Measurements from ENCODE around the gene KIF6.
"Not testable (repeated sequence)": the region's sequence is repeated elsewhere in the genome, so short reads cannot be mapped to it uniquely, and the experiment has no call there.

KIF6 gene

DNA sequence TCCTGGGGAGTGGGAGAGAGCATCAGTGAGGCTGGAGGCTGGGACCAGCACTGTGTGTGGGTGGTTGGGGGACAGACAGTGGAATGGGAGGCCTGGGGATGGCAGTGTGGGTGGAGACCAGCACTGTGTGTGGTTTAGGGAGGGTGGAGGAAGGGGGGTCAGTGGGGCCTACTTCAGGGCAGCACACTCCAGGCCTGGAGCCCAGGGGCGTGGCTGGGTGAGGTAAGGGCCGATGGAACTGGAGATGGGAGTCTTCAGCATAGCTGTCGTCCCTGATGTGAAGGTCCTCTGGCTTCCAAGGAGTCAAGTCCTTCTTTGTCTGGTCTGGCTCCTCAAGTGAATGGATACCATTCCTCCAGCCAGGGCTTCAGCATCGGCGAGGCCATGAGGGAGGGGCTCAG is 429.6 kb downstream of the KIF6 start:
- DNase-seq (ENCODE audit: low spot score), result no peak
- no peak for TF ChIP-seq CTCF (IDR thresholded peaks at IDR 0.05; ENCODE audit: extremely low read depth, insufficient read depth, missing control alignments)
- in situ Hi-C loops (cut with MboI; ENCODE audit: low pct_unique_long_range_greater_than_20kb, low sequenced_read_pairs, unreplicated experiment), result no loop called here

GRCh38 chr6:39294899-39295298 is 430.3 kb downstream of the KIF6 start:
- in situ Hi-C loops (cut with MboI; ENCODE audit: low pct_unique_long_range_greater_than_20kb, low sequenced_read_pairs, unreplicated experiment), result no loop called here
- DNase-seq (ENCODE audit: low spot score), result no peak
- TF ChIP-seq CTCF (IDR thresholded peaks at IDR 0.05; ENCODE audit: extremely low read depth, insufficient read depth, missing control alignments), result no peak

DNA sequence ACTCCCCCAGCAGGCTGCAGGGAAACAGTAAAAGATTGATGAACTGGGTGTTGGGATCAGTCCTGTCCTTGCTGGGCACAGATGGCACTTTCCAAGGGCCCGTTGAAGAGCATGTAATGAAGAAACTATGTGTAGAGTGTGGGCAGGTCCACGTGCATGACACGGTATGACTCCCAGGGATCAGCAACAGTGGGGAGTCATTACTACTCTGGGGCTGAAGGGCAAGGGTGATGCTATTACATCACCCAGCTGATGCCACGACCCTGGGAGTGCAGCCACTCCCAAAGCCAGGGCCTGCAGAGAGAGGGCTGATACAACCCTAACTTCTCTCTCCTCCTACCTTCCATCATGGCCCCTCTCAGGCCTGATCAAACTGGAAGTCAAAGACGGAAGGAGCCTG is 431.1 kb downstream of the KIF6 start:
- in situ Hi-C loops (cut with MboI; ENCODE audit: low pct_unique_long_range_greater_than_20kb, low sequenced_read_pairs, unreplicated experiment), result no loop called here
- TF ChIP-seq CTCF (IDR thresholded peaks at IDR 0.05; ENCODE audit: extremely low read depth, insufficient read depth, missing control alignments), result no peak
- no peak for DNase-seq (ENCODE audit: low spot score)

DNA sequence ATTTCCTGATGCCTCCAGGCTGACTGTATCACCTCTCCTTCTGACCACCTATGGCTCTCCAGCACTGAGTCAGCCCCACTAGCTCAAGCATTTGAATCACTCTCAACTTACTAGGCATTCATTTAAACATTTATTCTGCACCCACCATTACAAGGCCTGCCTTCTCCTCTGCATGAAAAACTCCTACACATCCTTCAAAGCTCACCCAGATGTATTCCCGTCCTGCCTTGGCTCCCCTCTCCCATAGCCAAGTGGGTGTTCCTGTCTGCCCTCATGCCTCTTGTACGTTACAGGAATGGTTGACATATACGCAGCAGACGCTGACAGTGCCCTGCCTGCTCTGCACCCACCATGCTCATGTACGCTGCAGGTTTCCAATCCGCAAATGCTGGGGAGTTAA is 432.6 kb downstream of the KIF6 start:
- in situ Hi-C loops (cut with MboI; ENCODE audit: low pct_unique_long_range_greater_than_20kb, low sequenced_read_pairs, unreplicated experiment), result no loop called here
- TF ChIP-seq CTCF (IDR thresholded peaks at IDR 0.05; ENCODE audit: extremely low read depth, insufficient read depth, missing control alignments), result no peak
- no peak for DNase-seq (ENCODE audit: low spot score)

DNA sequence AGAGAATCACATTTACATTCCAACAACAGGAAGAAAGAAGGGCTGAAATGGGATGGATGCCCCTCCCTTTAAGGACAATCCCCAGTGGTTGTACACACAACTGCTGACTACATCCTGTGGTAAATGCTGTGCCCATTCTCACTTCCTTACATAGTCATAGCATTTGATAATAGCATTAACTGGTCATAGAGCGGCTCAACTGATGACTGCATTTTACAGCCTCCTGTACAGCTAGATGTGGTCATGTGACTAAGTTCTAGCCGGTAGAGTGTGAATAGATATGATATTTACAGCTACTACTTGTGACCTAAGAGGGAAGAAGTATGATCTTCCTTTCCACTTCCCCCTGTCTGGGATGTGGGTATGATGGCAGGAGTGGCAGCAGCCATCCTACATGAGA is 435.7 kb downstream of the KIF6 start:
- no peak for TF ChIP-seq CTCF (IDR thresholded peaks at IDR 0.05; ENCODE audit: extremely low read depth, insufficient read depth, missing control alignments)
- DNase-seq (ENCODE audit: low spot score), result no peak
- in situ Hi-C loops (cut with MboI; ENCODE audit: low pct_unique_long_range_greater_than_20kb, low sequenced_read_pairs, unreplicated experiment), result no loop called here

- TF ChIP-seq CTCF (IDR thresholded peaks at IDR 0.05; ENCODE audit: extremely low read depth, insufficient read depth, missing control alignments), result no peak
- in situ Hi-C loops (cut with MboI; ENCODE audit: low pct_unique_long_range_greater_than_20kb, low sequenced_read_pairs, unreplicated experiment), result no loop called here
- no peak for DNase-seq (ENCODE audit: low spot score)
Measured at GRCh38 chr6:39287601-39288000, 437.6 kb downstream of the KIF6 start.

DNA sequence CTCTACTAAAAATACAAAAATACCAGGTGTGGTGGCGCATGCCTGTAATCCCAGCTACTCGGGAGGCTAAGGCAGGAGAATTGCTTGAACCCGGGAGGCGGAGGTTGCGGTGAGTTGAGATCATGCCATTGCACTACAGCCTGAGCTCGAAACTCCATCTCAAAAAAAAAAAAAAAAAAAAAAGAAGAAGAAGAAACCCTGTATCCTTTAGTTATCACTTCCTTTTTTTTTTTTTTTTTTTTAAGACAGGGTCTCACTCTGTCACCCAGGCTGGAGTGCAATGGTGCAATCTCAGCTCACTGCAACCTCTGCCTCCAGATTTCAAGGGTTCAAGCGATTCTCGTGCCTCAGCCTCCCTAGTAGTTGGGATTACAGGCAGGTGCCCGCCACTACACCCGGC is 438.6 kb downstream of the KIF6 start:
- DNase-seq (ENCODE audit: low spot score); in situ Hi-C loops (cut with MboI; ENCODE audit: low pct_unique_long_range_greater_than_20kb, low sequenced_read_pairs, unreplicated experiment): not testable (repeated sequence)
